HG03354 (cell line): ENCODE results near the gene FANK1.
A peak's percentile ranks its signal among the peaks of the same experiment; 100 is the strongest.
"Not testable (repeated sequence)": the region's sequence is repeated elsewhere in the genome, so short reads cannot be mapped to it uniquely, and the experiment has no call there.

Source experiments
- ATAC-seq: cut with Tn5 transposase; IDR thresholded peaks from one replicate; pipeline ENCODE4 v1.9.1; 2021; ENCODE audit warnings: mild to moderate bottlenecking; ENCODE audit not compliant: unreplicated experiment, poor library complexity, severe bottlenecking

FANK1 gene

DNA sequence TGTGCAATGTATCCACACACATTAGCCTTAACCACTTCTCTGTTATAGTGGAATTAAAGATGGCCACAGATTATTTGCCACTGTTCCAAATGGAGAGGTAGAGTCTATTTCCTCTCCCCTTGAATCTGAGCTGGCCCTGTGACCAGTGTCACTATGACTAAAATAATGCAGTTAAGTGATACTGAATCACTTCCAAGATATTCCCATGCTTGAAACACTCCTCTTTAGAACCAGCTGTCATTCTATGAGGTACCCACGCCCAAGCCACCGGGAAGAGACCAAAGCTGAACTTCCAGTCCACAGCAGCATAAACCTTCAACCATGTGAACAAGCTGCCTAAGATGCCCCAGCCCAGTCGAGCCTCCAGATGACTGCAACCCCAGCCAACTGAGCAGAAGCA, 13.2 kb upstream of the FANK1 start:
- no peak for ATAC-seq

DNA sequence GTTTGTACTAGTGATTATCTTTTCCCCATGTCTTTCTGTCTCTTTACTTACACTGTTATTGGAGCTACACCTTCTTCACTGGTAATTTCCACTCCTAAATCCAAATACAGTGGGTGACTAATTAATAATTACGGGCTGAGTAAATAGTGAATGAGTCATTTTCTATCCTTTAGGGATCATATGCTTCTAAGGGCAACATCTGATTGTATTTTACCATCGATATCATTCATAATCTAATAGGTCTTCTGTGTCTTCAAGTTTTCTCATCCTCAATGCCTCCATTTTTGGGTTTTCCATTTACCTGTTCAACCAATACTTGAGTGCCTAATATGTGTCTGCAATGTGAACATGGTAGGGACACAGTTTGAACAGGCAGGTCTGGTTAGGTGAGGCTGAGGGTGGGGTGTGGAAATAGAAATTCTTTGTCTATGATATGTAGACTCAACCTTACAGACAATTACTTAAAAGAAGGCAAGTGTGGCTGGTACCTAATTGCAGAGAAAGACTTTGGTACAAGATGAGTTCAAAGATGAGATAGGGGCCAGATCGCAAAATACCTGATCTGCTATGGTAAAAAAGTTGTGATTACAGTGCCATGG, 9.4 kb upstream of the FANK1 start:
- no peak for ATAC-seq

DNA sequence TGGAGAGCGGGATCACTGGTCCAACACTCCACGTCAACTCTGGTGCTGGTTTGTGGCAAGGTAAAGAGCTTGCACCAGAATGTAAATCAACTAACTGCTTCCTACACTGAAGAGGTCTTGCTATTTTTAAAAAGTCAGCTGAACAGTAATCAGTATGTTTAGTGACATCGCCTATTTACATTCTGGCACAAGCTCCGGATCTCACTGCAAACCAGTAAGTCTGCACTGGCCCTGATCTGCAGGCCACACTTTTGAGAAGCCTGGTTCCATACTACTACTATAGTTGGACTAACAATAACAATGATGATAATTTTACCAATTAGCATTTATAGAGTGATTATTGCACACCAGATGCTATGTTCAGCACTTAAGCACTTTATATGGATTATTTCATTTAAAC, 6.9 kb upstream of the FANK1 start:
- ATAC-seq: not testable (repeated sequence)

DNA sequence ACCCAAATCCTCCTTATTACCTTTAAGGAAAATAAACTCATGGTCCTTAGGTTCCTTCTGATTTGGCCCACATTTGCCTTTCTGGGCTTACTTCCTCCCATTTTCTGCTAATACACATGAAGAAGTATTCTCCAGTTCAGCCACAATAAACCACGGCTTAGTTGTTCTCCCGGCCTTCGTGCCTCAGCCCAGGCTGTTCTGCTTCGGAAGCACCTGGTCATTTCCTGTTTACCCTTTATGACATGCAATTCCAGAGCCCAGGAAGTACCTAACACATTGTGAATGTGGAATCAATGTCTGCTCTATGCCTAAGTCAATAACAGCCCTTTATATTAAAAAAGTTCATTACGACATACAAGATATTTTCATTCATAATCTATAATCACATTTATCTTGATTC, 4.0 kb upstream of the FANK1 start:
- ATAC-seq: not testable (repeated sequence)

DNA sequence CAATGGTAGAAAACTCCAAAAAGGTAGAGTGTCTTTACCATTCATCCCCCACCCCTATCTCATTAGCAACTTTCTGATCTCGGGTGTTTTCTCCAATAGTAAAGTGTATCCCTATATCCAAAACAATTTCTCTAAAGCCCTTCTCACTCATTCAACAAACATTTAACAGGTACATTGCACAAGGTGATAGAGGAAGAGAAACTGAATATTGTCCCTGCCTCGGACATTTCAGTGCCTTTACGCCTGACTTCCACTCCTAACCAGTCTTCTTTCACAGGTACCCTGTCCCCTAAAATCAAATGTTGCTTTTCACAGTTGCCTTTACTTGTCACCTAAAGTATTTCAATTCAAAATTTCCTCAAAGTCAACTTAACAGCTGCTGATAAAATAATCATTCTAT, 2.2 kb upstream of the FANK1 start:
- not testable (repeated sequence) for ATAC-seq

DNA sequence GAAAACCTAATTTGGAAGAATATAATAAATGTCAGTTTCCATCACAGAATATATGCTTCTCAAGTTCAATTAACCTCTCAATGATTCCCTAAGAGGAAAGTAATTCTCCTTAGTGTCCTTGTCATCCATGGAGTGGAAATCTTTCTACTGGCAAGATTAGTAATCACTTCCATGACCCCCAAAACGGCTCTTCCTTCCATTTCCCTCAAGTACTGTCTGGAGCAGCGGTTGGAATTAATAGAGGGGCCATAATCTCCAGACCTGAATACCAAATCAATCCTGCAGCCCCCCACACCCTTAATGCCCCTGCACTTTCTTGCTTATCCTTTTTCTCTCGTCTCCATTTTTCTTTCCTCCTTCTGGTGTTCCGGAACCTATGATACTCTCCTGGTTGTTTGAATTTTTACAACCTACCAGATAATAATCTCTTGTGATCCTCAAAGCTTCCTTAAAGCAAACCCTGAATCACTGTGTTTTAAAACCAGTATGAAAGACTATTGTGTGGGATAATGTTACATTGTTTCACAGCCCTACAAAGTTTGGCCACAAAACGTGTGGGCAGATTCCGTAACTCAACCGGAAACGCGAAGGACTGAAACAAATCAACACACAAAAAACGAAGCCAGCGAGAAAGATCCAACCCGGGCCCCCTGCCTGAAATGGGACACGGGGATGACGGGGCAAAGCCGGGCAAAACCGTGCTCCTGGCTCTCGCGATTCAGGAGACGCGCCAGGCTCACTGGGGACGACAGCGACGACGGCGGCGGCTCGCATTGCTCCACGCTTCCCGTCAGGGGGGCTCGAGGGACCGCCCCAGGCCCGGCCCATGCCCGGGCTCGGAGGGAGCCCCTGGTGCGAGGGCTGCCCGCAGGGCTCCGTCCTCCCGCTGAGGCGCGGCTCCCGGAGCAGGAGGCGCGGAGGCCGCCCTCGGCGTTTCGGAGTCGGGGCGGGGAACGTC, 955 bp upstream of the FANK1 start:
- peak; percentile 57 for ATAC-seq

DNA sequence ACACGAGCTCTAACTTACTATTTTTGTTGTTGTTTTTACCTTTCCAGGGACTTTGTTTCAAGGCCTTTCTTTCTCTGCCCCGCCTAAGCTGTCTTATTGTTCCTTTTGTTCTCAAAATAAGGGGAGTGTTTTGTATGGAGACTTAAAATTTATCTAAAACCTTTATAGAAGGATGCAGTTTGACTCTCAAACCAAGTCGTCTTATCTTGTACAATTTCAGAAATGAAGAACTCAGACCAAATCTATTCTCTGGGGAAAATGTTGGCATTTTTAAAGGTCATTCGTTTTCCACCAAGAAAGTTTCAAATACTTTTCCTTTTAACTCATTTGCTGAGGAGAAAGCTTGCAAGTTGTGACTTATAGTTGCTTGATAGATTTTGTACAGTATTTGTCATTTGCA, 953 bp downstream of the FANK1 start:
- ATAC-seq: not testable (repeated sequence)

DNA sequence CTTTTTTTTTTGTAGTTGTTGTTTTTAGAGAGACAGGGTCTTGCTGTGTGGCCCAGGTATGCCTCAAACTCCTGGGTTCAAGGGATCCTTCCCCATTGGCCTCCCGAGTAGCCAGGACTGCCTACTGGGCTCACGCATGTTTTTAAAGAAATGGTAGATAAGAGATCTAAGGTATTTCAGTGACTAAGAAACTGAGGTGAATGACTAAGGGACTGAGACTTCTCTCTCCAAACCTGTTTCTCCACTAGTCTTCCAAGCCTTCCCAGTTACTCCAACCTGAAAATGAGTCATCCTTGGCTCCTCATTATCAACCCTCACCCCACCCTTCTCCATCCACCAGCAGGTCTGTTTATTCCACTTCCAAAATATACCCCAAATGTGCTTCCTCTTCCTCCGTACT, 4.6 kb downstream of the FANK1 start:
- not testable (repeated sequence) for ATAC-seq

DNA sequence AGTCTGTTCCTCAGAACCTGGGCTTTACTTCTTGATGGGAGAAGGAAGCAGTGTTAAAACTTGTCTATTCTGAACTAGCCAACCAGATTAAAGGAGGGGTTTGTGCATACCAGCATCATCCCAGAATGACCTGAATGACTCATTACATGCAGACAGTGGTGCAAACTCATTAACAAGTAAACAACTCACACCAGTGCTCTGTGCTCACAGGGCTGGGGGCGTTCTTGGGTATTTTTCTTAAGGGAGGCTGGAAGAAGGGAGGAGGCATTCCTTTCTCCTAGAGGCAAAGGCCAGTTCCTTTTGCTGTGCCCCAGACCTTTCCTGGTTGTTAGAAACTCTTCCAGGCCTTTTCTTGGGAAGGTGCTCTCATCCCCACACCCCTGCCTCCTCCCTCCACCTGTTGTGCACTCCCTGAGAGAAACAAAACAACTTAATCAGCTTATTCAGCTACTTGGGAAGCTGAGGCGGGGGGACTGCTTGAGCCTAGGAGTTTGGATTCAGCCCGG, 6.8 kb downstream of the FANK1 start:
- ATAC-seq: not testable (repeated sequence)

DNA sequence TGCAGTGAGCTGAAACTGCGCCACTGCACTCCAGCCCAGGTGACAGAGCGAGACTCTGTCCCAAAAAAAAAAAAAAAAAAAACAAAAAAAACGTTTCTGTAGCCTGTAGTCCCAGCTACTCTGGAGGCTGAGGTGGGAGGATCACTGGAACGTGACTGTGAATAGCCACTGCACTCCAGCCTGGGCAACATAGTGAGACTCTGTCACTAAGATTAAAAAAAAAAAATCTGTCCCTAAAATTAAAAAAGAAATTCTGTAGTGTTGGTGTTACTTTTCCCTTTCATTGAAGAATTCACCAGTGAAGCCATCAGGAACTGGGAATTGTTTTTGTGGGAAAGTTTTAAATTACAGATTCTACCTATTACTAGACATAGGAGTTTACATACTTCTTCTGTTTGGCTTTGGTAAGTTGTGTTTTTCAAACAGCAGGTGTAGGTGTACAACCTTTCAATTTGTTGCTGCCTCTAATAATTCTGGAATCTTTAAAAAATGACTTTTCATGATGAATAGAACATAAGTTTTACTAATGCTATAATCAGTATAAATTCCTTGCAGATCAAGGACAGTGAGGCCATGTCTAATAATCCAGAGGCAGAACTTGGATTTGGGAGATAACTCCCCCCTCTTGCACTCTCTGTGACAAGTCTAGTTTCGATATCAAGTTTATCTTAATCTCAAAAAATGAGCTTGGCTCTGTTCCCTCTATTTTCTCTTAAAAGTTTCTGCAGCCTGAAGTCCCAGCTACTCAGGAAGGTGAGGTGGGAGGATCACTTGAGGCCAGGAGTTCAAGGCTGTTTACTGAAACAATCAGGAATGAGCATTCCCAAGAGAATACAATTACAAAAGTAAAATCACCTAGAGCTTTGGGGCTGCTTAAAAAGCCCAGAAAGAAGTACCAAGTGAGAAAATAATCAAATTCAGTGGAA, 9.0 kb downstream of the FANK1 start:
- not testable (repeated sequence) for ATAC-seq

DNA sequence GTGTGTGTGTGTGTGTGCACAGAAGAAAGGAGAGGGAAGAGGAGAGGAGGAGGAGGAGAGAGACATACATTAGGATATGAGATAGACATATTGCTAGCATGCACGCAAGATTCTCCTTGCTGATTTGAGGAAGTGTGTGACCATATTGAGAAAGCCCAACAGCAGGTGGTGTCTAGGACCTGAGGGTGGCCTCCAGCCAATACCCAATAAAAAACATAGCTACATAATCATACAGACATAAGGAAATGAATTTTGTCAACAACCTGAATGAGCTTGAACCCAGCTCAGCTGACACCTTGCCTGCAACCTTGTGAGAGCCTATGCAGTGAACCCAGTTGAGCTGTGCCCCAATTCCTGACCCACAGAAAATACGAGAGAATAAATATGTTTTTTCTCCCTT, 11.2 kb downstream of the FANK1 start:
- not testable (repeated sequence) for ATAC-seq

DNA sequence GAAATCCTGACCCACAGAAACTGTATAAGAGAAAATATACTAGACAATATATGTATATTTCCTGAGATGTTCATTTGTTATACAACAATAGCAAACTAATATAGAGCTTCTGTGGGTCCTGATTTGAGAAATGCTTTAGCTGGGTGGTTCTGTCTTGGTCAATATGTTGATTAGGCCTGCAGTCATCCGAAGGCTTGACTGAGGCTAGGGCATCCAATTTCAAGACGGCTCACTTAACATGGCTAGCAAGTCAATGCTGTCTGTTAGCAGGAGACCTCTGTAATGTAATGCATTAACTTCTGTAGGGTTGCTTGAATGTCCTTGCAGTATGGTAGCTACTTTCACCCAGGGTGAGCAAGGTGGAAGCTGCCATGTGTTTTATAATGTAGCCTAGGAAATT, 12.4 kb downstream of the FANK1 start:
- not testable (repeated sequence) for ATAC-seq

DNA sequence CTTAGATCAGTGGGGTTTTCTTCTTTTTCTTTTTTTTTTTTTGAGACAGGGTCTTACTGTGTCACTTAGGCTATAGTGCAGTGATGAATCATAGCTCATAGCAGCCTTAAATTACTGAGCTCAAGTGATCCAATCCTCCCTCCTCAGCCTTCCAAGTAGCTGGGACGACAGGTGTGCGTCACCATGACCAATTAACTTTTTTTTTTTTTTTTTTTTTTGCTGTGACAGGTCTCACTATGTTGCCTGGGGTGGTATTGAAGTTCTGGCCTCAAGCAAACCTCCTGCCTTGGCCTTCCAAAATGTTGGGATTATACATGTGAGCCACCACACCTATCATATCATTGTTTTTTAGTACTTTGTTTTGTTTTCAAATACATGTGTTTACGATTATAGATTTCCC, 13.1 kb downstream of the FANK1 start:
- not testable (repeated sequence) for ATAC-seq

DNA sequence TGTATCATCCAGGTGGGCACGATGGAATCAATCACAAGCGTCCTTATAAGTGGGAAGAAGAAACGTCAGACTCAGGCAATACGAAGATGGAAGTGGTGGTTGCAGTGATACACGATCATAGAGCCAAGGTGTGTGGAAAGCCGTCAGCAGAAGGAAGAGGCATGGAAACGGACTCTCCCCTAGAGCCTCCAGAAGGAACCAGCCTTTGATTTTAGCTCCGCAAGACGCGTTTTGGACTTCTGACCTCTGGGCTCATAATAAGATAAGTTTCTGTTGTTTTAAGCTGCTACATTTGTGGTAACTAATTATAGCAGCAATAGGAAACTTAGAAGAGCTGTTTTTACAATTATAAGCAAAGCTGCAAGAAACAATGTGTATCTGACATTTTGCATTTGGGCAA, 14.8 kb downstream of the FANK1 start:
- ATAC-seq: no peak

DNA sequence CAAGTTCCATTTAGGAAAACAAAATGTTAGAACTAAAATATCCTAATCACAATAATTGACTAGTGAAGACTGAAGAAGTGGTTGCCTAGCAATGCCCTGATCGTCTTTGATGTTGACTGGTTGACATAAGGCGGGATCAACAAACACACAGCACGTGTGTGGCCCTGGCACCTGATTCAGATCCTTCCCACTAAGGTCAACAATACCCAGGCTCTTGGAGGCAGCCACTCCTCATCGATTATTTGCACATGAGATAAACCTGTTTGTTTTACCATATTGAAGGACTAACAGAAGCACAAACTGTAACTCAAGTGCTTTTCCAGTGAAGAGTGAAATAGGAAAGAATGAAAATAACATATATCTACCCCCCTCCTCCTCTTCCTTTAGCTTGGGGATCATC, 15.6 kb downstream of the FANK1 start:
- no peak for ATAC-seq

DNA sequence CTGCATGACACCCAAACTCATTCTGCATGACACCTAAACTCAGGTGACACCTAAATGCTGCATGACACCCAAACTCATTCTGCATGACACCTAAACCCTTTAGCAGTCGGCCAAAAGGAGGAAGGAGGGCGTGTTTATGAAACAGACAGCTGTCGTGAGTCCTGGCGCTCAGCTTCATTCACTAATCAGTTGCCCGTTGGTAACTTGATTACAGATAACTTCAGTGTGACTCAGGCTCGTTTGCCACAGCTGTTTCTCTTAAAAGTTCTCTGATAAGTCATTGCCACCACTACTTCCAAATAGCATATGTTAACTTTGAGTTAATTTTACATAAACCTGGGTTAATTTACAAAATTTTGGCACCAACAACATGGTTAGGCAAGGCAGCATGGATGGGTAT, 16.9 kb downstream of the FANK1 start:
- ATAC-seq: not testable (repeated sequence)

DNA sequence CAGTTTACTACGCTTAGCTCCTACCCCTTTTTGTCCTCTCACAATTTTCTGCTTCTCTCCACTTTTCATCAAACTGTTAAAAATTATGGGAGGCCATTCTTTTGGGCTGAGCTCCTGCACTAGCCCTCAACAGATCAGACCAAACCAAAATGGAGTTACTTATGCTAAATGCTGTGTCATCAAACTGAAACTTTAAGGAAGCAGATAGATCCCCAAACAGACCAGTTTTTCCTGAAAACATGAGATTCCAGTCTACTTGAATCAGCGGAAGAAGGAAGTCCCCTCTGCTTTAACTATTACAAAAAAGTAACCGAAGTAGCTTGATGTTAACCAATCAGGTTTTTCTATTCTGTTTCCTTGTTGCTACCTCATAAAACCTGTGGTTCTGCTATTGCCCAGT, 20.6 kb downstream of the FANK1 start:
- ATAC-seq: no peak

DNA sequence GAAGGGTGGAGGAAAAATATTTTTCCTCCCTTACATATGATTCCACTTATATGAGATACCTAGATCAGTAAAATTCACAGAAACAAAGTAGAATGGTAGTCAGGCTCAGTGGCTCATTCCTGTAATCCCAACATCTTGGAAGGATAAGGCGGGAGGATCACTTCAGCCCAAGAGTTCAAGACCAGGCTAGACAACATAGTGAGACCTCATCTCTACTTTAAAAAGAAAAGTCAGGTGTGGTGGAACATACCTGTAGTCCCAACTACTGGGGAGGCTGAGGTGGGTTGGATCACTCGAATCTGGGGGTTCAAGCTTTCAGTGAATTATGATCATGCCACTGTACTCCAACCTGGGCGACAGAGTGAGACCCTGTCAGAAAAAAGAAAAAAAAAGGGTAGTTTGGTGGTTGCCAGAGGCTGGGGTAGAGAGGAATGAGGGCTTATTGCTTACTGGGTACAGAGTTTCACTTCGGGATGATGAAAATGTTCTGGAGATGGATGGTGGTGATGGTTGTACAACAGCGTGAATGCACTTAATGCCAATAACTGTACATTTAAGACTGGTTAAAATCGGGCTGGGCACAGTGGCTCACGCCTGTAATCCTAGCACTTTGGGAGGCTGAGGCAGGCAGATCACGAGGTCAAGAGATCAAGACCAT, 21.5 kb downstream of the FANK1 start:
- not testable (repeated sequence) for ATAC-seq

DNA sequence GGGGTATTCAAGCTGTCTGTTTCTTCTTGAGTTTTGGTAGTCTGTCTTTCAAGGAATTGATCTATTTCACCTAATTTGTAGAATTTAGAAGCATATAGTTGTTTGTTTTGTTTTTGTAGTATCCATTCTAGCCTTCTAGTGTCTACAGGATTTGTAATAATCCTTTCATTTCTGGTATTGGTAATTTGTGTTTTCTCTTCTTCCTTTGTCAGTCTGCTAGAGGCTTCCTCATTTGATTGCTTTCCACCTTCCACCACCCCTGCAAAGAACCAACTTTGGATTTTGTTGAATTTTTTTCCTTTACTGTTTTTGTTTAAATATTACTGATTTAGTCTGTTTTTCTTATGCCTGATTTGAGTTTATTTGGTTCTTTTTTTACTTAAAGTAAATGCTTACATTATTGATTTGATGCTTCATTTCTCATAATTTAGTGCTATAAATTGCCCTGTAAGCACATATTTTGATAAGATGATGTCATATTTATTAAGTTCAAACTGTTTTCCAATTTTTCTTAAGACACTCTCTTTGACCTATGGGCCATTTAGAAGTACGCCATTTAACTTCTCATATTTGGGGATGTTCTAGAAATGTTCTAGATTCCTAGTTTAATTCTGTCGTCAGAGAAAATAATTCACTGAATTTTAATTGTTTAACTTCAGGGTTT, 25.4 kb downstream of the FANK1 start:
- not testable (repeated sequence) for ATAC-seq
